Inflammatory macrophage treated with lipopolysaccharide for 4 hours (primary cell): ENCODE data around the gene OLAH.
"Not testable (repeated sequence)": the region's sequence is repeated elsewhere in the genome, so short reads cannot be mapped to it uniquely, and the experiment has no call there.

ENCODE experiments used
- DNase-seq: peaks from one replicate; pipeline ENCODE4 v3.0.0-alpha.2; 2020

The OLAH gene

GRCh38 chr10:15043674-15044073, at the start of gene OLAH:
Gene OLAH, plus strand, starts transcription at chr10:15043943. Its CDS starts 3,346 bp downstream, at chr10:15047289.
- peak; percentile 73 for DNase-seq

DNA sequence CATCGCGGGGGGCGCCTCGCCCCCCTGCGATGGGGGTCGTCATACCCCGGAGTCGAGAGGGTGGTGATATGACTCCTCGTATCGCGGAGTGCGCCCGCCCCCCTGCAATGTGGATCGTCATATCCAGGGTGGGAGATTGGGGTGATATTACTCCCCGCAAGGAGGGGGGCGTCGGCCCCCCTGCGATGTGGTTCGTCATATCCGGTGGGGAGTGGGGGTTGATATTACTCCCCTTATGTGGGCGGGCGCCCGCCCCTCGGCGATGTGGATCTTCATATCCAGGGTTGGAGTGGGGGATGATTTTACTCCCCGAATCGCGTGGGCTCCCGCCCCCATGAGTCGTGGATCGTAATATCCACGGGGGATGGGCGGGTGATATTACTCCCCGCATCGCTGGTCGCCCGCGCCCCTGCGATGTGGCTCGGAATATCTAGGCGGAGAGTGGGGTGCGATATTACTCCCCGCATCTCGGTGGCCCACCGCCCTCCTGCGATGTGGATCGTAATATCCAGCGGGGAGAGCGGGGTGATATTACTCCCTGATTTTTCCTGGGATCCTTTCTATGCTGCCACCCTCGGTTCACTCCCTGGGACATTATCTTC, 47.7 kb upstream of the OLAH start:
- no peak for DNase-seq

DNA sequence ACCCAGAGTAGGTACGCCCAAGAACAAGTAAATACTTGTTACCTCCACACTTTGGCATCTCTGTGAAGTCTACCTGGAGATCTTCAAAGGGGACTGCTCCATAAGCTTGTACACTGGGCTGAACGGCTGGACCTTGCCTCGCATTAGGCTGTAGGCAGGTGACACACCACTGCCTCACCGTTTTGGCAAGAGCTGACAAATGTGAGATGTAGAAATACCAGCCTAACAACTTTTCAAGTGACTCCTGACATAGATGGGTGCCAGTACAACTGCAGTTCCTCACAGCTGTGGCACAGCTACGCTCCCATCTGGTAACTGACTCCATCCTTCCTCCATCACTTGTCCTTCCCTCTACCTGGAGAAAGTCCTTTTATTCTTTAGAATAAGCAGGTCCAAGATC, 30.2 kb upstream of the OLAH start:
- not testable (repeated sequence) for DNase-seq

GRCh38 chr10:15015451-15015850, 28.3 kb upstream of the OLAH start:
- DNase-seq: no peak

DNA sequence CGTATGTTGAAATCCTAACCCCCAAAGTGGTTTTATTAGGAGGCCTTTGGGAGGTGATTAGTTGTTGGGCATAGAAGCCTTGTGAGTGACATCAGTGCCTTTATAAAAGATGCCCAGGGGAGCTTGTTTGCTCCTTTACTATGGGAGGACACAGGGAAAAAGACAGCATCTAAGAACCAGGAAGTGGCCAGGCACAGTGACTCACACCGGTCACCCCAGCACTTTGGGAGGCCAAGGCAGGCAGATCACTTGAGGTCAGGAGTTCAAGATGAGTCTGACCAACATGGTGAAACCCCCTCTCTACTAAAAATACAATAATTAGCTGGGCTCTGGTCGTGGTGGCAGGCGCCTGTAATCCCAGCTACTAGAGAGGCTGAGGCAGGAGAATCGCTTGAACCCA, 22.8 kb upstream of the OLAH start:
- peak; percentile 43 for DNase-seq

GRCh38 chr10:15023079-15023478, 20.7 kb upstream of the OLAH start:
- DNase-seq: not testable (repeated sequence)

DNA sequence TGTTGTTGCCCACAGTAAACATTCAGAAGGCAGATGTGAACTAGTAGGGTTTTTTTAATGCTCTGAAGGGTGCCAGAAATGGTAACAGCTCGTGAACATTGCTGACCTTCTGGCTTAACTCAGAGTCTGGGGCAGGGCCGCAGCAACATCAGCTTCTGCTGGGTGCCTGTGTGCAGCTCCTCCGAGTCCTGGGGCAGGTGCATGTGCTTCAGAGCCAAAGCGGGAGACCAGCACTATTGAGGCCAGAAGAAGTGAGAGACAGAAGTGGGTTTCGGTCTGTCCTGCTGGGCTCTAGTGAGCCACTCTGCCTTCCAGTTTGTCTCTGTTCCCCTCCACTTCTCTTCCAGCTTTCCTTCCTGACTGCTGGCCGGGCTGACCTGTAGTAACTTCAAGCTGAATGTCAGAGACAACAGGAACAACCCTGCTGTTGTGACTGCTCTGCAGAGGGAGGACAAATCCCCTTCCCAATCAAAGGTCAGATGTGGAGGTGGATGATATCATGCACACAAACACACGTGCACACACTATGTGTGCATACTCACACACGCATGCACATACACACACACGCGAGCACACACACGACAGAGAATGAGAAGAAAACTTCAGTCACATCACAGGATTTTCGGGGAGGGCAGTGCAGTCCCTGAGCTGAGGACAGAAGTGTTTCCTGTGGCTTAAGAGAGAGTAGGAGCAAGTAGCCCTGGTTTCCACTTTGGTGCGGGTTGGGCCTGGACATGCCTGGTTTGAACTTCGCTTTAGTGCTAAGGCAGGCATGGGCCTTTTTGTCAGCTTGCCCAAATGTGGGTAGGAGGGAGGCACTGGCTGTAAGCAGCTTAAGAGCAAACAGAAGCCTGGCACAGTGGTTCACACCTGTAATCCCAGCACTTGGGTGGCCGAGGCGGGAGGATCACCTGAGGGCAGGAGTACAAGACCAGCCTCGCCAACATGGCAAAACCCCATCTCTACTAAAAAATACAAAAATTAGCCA, 19.4 kb upstream of the OLAH start:
- DNase-seq: not testable (repeated sequence)

- not testable (repeated sequence) for DNase-seq
These were observed 18.7 kb upstream of the OLAH start for GRCh38 chr10:15025040-15025439.

- DNase-seq: no peak
These were observed 16.0 kb upstream of the OLAH start for GRCh38 chr10:15027741-15028140.

GRCh38 chr10:15035385-15036301, 8.1 kb upstream of the OLAH start:
- DNase-seq: peak; percentile 95

DNA sequence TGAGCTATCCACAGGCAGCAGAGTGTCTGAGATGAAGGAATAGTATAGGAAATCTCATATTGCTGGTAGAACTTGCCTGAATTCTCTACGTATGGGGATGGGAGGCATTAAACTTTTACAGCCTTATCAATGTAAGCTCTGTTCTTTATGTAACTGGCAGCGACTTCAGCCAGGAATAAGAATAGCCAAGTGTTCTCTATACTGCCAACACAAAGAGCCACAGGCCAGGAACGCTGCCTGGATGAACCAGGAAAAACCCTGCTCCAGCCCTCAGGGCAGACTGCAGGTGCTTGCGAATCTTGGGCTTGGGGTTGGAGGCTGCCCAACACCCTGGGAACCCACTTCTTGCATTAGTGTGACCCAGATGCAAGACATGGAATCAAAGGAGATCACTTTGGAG, 6.1 kb upstream of the OLAH start:
- no peak for DNase-seq

DNA sequence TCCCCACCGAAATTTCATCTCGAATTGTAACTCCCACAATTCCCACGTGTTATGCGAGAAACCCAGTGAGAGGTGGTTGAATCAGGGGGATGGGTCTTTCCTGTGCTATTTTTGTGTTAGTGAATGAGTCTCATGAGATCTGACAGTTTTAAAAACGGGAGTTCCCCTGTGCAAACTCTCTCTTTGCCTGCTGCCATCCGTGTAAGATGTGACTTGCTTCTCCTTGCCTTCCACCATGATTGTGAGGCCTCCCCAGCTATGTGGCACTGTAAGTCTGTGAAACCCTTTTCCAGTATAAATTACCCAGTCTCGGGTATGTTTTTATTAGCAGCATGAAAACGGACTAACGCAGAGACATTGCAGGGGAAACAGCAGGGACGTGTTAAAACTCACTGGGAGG, 5.3 kb upstream of the OLAH start:
- no peak for DNase-seq

GRCh38 chr10:15045380-15045779, 1.6 kb downstream of the OLAH start:
- DNase-seq: no peak

- no peak for DNase-seq
These were observed 2.9 kb downstream of the OLAH start for GRCh38 chr10:15046626-15047025.

DNA sequence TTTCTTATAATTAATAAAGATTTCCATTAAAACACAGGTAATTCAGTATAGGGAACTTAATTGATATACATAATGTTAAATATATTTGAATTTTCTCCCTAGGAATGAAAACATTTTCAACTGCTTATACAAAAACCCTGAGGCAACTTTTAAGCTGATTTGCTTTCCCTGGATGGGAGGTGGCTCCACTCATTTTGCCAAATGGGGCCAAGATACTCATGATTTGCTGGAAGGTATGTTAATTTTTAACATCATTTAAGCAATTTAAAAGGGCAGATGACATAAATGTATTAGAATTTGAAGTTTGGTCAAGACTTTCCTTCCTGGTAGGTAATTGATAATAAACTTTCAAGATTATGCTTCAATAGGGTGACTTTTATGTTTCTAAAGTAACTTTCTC, 5.8 kb downstream of the OLAH start:
- no peak for DNase-seq

- no peak for DNase-seq
These were observed 8.4 kb downstream of the OLAH start for GRCh38 chr10:15052121-15052520.

GRCh38 chr10:15053061-15053460, 9.3 kb downstream of the OLAH start:
- no peak for DNase-seq

DNA sequence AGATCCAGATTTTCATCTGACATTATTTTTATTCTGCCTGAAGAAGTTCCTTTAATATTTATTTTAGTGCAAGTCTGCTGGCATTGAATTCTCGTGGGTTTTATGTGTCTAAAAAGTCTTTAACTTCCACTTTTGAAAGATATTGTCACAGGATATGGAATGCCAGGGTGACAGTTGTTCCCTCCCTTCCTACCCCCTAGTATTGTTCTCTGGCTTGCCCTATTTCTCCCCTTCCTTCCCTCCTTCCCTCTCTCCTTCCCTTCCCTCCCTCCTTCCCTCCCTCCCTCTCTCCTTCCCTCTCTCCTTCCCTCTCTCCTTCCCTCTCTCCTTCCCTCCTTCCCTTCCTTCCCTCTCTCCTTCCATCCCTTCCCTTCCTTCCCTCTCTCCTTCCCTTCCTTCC, 14.9 kb downstream of the OLAH start:
- no peak for DNase-seq

- DNase-seq: no peak
These were observed 16.2 kb downstream of the OLAH start for GRCh38 chr10:15059914-15060313.

- no peak for DNase-seq
These were observed 16.9 kb downstream of the OLAH start for GRCh38 chr10:15060638-15061037.

DNA sequence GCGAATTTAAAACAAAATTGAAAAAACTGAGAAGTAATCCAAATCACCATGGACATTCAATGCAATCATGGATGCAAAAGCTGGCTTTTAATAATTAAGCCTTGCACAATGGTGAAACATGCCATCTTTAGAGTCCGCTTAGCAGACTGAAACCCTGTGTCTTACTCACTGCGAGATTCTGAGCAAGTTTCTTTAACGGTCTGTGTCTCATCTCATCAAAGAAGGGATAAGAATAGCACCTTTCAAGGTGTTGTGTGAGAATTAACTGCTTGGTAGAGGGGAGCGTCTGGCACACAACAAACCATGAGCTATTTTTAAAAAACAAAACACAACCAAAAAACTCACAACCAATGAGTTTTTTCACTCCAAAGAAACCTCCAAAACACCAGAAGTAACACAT, 23.4 kb downstream of the OLAH start:
- DNase-seq: no peak

DNA sequence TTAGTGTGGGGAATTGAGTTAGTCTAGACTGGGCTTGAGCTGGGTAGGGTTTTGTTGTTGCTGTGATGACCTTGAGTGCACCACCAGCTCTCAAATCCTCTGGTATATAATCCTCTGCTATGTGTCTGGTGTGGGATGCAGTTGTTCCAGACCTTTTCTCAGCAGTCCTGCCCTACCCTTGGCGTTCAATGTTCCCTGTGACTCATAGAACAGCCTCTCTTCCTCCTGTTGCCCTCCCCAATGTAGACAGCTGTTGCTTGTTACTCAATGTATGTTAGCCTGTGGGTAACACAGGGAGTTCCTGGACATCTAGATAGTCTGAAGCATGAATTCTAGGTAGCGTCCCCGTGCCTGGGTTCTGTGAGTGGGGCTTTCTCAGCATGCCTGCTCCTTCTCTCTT, 25.1 kb downstream of the OLAH start:
- no peak for DNase-seq

DNA sequence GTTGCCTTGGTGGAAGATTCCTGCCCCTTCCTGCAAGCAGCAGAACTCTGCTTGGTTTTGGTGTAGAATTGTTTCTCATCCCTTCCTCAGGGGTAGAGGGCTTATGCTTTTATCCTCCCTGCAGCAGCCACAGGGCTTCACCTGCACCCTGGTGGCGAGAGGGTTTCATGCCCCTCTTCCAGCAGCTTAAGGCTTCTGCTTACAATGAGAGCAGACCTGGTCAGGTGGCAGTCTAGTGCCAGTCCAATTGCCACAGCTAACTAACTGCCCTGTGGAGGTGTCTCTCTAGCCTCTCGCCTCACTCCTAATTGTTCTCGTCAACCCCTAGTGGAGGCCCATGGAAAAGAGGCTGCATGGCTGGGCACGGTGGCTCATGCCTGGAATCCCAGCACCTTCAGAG, 25.5 kb downstream of the OLAH start:
- DNase-seq: no peak
